ENCODE measurements around the gene USP35.

Gene USP35

GRCh38 chr11:78199653-78200015 is 10.9 kb downstream of the USP35 start:
- no peak for DNase-seq

- no peak for DNase-seq
Observed at GRCh38 chr11:78200061-78200460, 11.3 kb downstream of the USP35 start.

DNA sequence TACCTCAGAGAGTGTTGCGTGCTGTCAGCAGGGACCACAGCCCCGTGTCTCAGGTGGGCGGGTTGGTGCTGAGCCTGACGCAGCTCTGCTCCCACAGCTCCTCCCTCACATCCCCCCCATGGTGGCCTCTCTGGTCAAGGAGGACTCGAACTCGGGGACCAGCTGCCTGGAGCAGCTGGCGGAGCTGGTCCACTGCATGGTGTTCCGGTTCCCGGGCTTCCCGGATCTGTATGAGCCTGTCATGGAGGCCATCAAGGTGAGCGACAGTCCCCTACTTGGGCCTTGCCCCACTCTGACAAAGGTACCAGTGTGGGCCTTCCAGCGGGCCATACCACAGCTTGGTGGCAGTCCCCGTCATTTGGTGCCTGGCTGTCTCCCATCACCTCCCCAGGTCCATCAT is 11.8 kb downstream of the USP35 start:
- no peak for DNase-seq

GRCh38 chr11:78201096-78201818 is 12.5 kb downstream of the USP35 start:
- DNase-seq: no peak

DNA sequence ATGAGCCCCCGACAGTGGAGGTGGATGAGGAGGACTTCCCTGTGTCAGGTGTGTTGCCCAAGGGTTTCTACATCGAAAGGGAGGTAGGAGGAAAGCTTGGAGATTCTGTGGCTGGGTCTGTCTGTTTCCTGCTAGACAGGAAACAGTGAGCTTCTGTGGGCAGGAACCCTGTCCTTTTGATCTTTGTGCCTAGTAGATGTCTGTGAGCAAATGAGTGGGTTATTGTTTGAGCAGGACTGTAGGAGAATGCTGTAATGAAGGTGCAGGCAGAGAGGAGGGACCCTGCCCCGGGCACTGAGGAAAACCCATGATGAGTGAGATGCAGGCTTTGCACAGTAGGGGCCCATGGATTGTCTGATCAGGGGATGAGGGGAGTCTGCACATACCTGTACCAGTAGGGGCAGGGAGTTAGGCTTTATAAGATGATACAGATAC is 14.0 kb downstream of the USP35 start:
- peak; percentile 42 for DNase-seq

DNA sequence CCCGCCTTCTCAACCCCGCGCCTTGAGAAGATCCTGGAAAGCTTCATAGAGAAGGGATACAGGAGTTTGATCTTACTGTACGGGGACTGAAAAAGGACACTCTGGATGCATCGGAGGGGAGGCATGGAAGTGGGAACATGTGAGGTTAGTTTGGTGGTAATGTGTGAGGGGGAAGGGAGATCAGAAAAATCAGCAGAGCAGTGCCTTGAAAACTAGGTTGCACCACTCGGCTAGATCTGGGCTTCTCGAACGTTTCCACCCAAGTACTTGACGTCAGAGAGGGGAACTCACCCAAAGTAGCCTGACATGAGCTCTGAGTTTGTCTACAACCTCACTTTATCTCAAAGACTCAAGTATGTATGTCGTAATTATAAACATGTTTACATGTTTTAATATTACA is 14.5 kb downstream of the USP35 start:
- peak; percentile 30 for DNase-seq

DNA sequence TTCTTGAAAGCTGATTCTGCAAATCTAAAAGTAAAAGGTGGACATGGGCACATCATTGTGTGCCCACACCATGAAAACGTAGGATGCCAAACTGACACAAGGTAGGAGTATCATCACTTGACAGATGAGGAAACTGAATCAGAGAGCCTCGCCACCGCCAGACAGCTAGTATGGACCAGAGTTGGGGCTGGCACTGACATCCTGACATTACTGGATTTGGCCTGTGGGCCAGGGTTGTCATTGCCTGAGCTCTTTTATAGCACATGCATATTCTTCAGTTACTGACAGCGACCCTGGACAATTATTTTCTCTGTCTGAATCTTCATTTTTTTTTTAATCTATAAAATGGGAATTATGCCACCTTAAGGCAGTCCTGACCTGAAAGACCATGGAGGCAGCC is 16.5 kb downstream of the USP35 start:
- peak; percentile 5 for DNase-seq

DNA sequence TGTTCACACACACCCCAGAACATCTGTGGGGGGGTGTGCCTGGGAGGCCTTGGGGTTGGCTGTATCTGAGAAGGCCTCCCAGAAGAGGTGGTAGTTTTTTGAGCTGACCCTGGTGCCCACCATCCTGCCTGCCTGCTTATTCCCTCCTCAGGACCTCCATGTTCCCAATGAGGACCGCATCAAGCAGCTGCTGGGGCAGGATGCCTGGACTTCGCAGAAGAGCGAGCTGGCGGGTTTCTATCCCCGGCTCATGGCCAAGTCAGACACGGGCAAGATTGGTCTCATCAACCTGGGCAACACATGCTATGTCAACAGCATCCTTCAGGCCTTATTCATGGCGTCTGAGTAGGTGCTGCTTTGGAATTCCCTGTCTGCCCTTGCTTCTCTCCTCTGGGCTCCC is 17.0 kb downstream of the USP35 start:
- DNase-seq: no peak

GRCh38 chr11:78207532-78208256 is 19.0 kb downstream of the USP35 start:
- no peak for DNase-seq

DNA sequence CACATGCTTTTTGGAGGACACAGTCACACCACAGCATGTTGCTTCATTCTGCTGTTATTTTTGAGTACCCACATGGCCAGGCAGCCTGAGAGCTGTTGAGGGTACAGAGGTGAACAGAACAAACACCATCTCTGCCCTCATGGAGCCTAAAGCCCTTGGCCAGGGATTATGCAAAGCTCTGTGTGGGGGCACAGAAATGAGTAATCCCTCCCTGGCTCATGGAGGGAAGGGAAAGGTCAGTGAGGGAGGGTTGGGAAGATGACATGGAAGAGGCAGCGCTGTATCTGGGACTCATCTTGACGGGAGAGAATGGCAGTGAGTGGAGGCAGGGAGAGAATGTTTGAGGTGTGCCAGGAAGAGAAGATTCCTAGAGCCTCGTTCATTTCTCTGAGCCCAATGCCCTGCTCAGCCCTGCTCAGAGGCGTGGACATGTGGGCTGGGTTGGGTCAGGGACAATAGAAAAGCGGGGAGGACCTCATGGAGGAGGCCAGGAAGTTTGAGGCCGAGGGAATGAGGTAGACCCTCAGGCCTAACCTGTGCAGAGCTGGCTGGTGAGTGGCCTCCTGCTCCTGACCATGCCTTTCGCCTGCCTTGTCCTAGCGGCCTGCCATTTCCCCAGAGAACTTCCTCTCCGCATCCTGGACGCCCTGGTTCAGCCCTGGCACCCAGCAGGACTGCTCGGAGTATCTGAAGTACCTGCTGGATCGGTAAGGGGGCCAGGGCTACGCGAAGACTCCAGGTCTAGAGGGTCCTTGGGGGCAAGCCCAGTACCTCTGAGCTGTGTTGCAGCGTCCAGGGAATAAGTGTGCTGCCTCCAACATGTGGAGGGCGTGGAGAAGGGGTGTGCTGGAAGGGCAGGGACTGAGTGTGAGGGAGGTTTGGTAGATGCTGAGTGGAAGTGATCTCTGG is 19.8 kb downstream of the USP35 start:
- no peak for DNase-seq

GRCh38 chr11:78209478-78209877 is 20.8 kb downstream of the USP35 start:
- DNase-seq: no peak

- no peak for DNase-seq
Observed at GRCh38 chr11:78210000-78210608, 21.4 kb downstream of the USP35 start.

GRCh38 chr11:78211565-78211964 is 22.8 kb downstream of the USP35 start:
- DNase-seq: no peak

DNA sequence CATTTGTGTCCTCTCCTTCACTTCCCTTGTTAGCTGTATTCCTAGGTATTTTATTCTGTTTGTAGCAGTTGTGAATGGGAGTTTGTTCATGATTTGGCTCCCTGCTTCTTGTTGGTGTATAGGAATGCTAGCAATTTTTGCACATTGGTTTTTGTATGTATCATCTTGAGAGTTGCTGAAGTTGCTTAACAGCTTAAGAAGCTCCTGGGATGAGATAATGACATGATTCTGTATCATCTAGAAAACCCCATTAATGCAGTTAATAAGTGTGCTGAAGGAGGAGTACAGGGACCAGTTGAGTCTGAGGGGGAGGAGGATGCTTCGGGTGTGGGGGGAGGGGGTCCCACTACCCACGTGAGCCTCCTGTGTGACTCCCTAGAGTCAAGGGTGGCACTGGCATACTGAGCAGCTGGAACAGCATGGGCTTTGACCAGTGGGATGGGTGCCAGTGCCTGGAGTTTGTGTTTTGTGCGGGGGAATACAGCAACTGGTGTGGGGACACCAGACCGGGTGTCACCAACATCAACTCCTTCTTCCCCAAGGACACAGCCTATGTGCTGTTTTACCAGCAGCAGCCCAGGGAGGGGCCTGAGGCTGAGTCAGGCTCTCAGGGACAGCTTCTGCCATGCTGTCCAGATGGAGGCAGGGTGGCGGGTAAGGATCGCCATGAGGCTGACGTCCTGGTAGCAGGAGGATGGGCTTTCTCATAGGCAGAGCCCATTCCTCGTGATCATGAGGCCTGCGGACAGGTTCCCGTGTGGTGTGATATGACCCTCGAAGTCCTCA is 24.1 kb downstream of the USP35 start:
- no peak for DNase-seq

DNA sequence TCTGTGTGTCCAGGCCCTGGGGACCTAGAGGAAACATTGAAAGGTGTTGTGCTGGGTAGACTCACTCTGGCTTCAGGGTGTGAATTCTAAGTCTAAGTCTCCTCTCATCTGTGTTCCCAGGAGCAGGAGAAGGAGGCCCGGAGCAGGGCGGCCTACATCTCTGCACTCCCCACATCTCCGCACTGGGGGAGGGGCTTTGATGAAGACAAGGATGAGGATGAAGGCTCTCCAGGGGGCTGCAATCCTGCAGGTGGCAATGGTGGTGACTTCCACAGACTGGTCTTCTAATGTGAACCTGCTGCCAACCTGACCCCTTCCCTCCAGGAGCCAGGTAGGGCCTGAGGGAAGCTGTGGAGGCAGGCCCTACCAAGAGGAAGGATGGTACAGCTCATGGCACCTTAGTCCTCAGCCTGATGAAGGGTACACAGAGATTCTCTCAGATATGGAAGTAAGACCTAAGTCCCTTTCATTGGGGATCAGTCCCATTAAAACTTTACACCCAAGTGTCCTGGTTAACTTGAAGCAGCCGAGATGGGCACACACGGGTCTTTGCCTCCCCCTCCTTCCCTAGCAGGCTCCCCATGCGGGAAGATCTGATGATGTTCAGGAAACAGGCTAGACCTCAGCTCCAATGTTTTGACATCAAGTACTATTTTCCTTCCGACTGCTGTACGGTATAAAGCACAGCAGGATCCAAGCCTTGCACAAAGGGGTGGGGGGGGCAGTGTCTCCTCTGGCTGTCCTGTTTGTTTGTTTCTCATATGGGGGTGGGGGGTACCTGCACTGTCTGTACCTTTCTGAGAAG is 25.0 kb downstream of the USP35 start:
- no peak for DNase-seq

- no peak for DNase-seq
Observed at GRCh38 chr11:78214331-78215194, 25.8 kb downstream of the USP35 start.

DNA sequence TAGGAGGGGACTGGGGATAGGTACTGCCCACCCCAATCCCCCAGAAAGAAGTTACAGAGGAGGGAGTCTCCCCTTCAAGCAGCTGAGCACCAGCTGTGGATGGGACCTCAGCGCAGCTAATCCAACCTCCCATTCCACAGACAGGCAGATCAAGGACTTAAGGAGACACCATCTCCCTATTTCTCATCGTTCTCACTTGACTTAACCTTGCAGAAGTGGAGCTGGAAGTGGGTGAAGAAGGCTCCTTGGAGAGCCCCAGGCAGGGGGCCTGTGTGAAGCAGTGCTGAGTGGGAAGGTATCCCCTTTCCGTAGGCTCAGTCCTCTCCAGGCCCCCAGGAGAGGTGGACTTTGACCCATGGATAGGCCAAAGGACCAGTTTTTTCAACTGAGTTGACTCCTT is 27.3 kb downstream of the USP35 start:
- DNase-seq: no peak

DNA sequence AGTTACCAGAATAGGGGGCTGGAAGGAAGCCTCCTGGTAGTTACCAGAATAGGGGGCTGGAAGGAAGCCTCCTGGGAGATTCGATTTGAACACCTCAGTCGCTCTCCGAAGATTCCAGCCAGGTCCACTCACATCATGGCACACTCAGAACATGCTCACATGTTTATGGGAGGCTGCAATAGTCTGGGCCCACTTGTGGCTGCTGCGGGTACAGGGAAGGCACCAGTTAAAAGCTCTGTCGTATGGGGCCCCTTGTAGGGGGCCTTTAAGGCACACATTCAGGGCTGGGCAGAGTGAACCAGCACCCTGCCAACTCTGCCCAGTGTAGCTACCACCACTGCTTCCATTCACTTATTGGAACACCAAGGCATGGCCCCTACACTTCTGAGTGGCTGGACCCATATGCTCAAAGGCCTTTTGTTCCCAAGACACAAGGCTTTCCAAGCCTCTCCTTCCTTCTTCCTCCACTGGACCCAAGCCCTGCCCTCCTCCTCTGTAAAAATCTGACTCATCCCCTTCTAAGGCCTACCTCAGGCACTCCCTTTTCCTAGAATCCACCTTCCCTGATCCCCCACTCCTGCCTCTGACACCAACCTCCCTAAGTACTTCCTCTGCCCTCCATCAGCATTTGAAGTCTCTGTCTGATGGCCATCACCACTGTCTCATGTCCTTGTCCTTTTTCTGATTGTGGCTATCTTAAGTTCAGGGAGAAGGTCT is 28.0 kb downstream of the USP35 start:
- no peak for DNase-seq

DNA sequence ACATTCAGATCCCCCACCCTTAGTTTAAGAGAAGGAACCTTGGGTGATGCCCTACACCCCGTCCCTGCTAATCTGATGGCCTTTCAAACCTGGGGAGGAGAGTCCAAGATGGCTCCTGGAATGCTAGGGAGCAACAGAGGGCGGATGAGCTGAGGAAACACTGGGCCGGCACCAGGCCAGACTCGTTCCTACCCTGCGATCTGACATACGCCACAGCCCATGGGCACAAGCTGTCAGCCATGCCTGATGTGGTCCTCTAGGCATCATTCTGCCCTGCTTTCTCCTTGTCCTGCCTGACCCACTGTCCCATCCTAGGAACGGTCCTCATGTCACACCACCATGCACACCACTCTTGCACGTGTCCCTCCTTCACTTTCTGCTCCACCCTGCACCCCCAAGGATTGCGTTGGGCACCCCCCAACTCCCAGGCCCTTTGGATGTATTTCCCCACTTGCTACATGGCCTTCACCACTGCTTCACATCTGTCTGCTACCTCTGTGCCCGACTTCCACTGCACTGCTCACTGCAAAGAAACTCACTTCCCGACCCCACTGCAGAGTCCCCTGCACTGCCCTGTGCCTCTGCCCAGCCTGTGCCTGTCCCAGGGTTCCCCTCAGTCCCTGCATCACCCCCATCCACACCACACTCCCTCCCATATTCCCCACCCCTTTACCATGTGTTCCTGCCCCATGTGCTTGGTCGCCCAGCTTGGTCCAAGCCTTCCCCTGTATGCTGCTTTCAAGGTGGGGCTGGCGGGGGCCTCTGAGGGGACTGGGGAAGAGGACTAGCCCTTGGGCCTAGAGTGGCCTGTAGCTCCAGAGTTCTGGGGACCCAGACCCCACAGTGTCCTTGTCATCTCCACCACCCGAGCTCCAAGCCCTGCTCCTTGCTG is 29.2 kb downstream of the USP35 start:
- no peak for DNase-seq

Data from activated CD8-positive, alpha-beta memory T cell treated with anti-CD3 and anti-CD28 coated beads, Interleukin-2, amount 50 U/mL, for 4 hours (primary cell).